GM19035 (cell line): Measurements from ENCODE around the gene SUMF1.
A peak's percentile ranks its signal among the peaks of the same experiment; 100 is the strongest.

Experiments
- ATAC-seq: cut with Tn5 transposase; IDR thresholded peaks from one replicate; pipeline ENCODE4 v1.9.1; 2021; ENCODE audit not compliant: unreplicated experiment

SUMF1 gene

GRCh38 chr3:4497843-4498324 lies 30.8 kb upstream of the SUMF1 start:
- no peak for ATAC-seq

- ATAC-seq, result no peak
Observed at GRCh38 chr3:4497005-4497692, 30.1 kb upstream of the SUMF1 start.

DNA sequence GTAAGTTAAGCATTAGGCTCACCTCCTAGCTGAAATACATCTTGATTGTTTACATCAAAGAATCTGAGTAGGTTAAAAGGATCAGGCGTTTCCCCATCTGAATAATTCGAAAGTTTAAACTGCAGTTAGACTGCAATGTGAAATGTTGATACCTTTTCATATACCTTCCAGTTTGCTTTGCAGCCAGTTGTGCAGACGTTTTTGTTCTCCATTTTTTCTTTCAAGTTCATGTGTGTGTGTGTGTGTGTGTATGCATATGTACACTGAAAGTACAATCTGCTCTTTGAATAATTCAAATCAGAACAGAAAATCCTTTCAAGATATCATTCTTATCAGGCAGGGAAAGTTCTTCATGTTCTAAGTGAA lies 29.0 kb upstream of the SUMF1 start:
- no peak for ATAC-seq

DNA sequence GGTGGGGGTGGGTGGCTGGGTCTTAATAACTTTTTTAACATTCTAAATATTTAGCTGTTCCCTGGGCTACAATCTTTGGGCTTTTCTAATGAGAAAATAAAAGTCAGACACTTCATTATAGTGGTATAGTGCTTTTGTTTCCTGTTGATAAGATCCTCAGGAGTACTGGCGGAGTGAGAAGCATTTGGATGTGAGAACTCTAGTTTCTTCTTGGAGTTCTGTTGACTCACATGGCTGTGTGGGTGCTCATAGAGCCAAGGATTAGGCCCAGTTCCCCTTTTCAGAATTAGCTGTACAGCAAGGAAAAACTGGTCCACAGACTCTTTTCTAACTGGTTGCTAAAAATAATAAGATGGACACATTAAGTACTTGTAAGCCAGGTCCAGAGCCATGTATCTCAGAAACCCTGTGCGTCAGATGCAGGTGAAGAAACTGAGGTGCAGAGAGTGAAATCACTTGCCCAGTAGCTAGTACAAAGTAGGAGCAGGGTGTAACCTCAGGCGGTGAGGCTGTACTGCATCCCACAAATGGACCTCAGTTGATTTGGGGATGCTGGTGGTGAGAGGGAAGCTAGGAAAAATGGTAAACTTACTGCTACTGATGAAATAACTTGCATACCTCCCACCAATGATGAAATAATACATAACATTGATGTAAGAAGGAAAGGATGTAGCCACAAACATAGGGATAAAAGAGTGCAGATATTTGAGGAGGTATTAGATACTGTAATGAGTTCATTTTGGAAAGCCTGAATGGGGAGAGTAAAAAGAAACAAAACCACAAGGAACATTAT lies 28.4 kb upstream of the SUMF1 start:
- ATAC-seq, result no peak

DNA sequence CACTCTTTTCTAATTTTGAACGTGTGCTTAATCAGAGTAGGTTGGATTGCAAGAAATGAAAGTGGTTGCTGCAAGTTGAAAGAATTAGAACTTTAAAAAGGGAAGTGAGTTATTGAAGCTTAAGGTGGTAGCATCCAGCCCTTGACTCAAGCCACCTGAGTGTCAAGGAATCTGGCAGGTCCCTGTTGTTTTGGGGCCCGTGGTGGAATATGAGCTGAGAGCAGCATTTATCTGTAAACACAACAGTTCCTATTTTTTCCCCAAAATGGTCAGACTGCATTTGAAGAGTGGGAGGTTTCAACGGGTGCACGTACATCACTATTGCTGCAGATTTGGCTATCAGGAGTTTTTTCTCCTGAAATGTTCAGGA lies 27.8 kb upstream of the SUMF1 start:
- ATAC-seq, result no peak

GRCh38 chr3:4493941-4494894 lies 27.1 kb upstream of the SUMF1 start:
- ATAC-seq, result no peak

- peak; percentile 93 for ATAC-seq
Observed at GRCh38 chr3:4493014-4493940, 26.2 kb upstream of the SUMF1 start, which contains the start of gene ITPR1. TSS of gene ITPR1 (plus strand) at chr3:4493348. CDS start at chr3:4516492, 23,144 bp downstream.

GRCh38 chr3:4492208-4493013 lies 25.3 kb upstream of the SUMF1 start:
- ATAC-seq, result peak; percentile 27

GRCh38 chr3:4491855-4492207 lies 24.8 kb upstream of the SUMF1 start:
- ATAC-seq, result no peak

DNA sequence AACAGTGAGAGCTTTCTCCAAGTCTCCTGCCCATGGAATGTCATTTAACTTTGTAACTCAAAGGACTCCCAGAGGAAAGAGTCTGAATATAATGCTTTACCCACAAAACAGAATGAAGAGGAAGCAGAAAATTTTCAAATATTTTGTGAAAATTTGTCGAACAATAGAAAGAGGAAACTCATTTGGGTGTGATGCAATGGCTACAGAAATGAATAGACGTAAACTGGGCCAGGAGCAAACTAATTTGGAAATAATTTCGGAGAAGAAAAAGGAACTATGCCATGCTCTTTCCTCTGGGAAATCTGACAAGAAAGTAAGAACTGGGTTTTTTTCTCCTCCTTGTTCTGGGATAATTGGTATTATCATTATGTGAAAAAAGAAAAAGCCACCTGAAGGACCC lies 11.2 kb upstream of the SUMF1 start:
- ATAC-seq, result no peak

GRCh38 chr3:4476496-4476895 lies 9.4 kb upstream of the SUMF1 start:
- ATAC-seq, result no peak

DNA sequence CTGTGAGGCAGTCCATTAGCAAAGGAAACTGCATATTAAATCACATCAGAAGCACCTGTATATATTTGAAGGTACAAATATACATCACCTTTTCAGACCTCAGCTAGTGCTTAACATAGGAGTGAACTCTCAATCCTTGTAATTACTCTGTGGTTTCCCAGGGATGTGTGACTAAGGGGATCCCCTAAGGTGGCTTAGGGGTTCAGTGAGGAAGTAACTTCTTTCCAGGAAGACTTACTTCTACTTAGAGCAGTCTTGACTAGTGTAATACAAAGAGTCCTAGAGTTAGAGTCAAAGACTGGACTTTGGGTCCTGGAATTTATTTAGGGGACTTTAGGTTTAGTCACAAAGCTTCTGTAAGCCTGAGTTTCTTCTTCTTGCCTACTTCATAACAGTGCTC lies 8.7 kb upstream of the SUMF1 start:
- no peak for ATAC-seq

DNA sequence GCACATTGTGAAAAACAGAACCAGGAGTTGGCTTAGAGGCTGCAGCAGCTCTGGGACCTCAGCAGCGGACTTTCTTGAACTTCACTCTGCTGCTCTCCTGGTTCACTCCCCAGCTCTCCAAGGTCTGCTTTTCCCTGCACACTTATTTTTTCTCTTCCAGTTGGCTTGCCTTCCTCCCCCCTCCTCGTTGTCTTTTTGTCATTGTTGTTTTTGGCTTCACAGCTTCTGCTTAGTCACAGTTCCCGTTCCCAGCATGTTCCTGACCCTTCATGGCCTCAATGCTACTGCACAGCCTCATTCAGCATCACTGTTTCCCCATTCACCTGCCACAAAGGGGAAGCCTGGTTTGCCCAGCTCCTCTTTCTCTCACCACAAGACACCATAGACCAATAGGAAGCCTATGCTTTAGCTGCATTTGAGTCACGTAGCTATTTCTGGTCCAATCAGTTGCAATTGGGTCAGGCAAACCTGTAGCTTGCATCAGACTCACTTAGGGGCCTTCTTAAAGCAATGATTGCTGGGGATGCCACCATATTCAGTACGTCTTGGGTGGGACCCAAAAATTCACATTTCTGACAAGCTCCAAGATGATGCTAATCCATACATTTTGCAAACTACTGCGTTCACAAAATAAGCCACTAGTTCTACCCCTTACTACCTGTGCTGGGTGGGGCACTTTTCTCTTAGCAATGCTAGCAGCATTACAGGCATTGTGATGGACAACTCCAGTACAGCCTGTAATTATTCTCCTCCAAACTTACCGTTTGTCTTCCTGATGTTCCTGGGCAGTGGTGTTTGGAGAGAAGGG lies 7.8 kb upstream of the SUMF1 start:
- peak; percentile 58 for ATAC-seq

DNA sequence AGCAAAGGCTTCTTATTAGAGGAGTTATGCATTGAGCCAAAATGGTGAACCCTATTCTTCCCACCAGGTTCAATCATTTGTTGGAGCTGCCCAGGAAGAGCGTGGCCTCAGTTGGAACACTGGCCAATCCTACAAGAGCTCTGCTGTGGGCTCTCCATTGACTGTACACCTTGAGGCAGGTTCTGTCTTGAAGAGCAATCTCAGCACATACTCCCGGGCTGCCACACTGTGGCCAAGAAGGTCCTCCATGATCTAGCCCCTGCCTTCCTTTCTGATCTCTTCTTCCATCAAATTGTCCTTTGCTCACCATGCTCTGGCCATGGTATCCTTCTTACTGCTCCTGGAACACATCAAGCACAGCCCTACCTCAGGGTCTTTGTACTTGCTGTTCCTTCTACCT lies 5.7 kb upstream of the SUMF1 start:
- ATAC-seq, result no peak

DNA sequence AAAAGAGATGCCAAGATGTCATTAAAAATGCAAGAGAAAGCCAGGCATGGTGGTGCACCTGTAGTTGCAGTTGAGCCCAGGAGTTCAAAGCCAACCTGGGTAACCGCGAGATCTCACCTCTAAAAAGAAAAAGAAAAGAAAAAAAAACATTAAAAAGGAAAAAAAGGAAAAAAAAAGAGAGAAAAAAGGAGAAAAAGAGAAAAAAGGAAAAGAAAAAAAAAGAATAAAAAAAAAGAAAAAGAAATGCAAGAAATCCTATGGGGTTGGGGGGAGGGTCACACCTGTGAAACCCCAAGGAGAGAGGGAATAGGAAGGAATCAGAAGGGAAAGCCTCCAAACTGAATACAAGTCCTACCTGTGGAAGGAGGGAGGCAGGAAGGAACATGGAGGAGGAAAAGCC lies 5.2 kb upstream of the SUMF1 start:
- ATAC-seq, result no peak

DNA sequence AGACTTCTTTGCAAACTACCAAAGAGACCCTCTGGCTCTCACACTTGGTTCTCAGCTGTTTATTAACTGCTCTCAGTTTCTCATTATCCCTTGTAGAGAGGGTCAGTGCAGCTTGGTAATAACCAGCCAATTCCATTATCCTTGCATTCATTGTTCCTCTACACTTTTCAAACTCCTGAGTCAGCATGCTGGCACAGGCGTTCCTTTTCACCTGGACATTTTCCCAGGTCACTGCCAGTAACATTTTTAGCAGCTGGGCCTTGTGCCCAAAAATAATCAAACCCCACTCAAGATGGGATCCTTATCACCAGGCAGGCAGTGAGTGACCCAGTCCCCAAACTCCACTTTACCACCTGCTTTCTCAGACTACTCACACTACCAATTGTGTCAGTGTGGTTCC lies 4.8 kb upstream of the SUMF1 start:
- no peak for ATAC-seq

DNA sequence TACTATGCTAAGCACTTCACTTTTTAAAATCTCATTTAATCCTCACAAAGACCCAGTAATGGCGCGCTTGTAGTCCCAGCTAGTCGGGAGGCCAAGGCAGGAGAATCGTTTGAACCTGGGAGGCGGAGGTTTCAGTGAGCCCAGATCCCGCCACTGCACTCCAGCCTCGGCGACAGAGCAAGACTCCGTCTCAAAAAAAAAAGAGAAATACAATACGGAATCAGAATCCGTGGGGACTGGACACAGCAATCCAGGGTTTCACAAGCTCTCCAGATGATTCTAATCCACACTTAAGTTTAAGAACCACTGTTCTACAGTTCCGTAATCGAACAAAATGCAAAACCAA lies 426 bp upstream of the SUMF1 start:
- ATAC-seq, result no peak

GRCh38 chr3:4464576-4464975 lies 2.5 kb downstream of the SUMF1 start:
- no peak for ATAC-seq
